HG03354 (cell line): ENCODE data around the gene CLEC5A.
"Not testable (repeated sequence)": the region's sequence is repeated elsewhere in the genome, so short reads cannot be mapped to it uniquely, and the experiment has no call there.

ENCODE experiments used
- ATAC-seq: cut with Tn5 transposase; IDR thresholded peaks from one replicate; pipeline ENCODE4 v1.9.1; 2021; ENCODE audit warnings: mild to moderate bottlenecking; ENCODE audit not compliant: unreplicated experiment, poor library complexity, severe bottlenecking

Gene CLEC5A

GRCh38 chr7:141949911-141950310, 3.1 kb upstream of the CLEC5A start:
- no peak for ATAC-seq

DNA sequence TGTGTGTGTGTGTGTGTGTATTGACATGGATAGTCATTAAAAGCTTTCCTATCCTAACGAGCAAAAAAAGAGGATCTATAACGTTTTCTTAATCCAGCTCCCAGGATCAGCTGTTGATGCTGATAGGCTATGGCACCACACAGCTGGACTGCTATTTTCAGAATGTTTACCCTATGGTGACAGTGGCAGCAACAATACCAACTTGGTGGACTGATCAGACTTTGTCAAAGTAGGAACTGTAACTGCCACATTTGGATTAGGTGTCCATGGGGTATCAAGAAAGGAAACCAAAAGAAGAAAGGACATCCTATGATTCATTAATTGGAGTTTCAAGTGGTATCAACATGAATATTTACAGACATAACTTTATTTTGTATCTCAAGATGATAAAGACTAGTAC, 2.7 kb upstream of the CLEC5A start:
- no peak for ATAC-seq

GRCh38 chr7:141949021-141949420, 2.2 kb upstream of the CLEC5A start:
- no peak for ATAC-seq

DNA sequence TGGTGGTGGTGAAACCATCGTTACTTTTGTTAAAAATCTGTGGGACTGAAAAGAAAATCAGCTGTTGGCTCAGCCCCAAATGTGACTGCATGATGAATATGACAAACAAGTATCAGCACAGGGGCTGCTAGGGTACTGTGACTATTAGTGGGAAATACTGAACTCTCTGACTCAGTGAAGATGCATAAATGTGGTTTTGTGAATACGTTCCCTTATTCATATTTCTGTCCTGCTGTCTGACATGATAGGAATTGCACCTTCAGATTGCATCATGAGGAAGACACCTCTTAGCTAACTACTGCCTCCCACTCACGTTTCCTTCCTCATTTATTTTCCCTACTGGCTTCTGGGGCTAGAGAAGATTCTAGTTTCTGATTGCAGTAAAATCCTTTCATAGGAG, 1.4 kb downstream of the CLEC5A start:
- ATAC-seq, result no peak

GRCh38 chr7:141944811-141945210, 2.0 kb downstream of the CLEC5A start:
- ATAC-seq, result no peak

- ATAC-seq, result no peak
Observed at GRCh38 chr7:141943846-141944245, 2.9 kb downstream of the CLEC5A start.

GRCh38 chr7:141941075-141941474, 5.7 kb downstream of the CLEC5A start:
- ATAC-seq, result no peak

DNA sequence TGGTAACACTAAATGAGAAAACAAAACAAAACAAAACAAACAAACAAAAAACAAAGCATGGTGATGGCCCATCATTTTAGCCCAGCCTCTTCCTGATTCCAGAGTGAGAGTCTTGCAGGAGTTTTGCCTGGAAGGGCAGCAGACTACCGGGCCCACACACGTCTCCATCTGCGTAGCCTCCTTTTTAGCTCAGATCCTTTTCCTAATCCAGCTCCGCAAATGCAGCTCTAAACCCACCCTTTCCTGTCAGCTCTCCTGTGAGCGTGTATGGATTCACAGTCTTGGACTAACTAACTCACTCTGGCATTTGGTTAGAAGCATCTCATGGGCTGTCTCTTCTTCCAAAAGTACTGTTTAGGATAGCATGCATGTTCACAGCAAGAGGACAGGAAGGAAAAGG, 16.6 kb downstream of the CLEC5A start:
- no peak for ATAC-seq

DNA sequence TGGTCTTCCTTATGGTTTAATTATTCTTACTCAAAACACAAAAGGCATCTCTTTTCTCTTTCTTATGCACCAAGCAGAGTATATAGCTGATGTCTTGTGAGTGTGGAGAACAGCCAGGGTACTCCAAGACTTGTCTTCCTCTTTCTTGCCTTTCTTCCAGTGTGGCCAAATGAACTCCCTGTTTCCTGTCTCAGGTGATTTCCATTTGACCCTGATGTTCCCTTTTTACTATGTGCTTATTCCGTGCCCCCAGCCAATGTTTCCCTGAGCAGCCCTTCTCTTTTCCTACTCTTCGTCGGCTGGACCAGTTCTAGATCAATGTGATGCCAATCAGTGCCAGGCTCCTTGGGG, 18.0 kb downstream of the CLEC5A start:
- no peak for ATAC-seq

DNA sequence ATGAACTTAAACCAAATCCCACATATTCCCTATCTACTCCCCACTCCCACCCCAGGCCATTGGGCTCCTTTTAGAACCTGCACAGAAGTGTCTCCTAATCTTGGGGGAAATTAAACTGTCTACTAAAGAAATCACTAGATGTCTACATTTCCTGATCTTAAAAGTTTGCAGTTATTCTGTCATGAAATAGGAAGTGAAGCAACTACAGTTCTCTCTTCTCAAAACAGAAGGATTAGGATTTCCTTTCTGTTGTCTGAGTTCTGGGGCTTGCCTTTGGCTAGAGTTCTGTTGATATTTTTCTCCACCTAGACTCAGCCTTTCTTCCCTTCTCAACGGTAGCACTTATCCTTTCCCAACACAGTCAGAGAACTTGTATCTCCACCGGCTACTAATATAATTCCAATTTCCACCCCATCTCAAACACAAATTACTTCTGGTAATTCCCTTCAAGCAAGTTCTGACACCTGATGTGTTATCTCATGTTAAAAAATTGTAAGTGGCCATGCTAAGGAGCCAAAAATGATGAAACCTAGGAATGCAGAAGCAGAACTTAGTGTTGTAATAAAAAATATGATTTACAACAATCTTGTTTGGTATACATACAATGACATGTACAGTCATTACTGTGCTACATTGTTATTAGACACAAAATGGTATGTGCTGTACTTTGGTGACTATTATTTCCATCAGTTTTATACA, 18.5 kb downstream of the CLEC5A start:
- ATAC-seq, result no peak

GRCh38 chr7:141920281-141920680, 26.5 kb downstream of the CLEC5A start:
- no peak for ATAC-seq

DNA sequence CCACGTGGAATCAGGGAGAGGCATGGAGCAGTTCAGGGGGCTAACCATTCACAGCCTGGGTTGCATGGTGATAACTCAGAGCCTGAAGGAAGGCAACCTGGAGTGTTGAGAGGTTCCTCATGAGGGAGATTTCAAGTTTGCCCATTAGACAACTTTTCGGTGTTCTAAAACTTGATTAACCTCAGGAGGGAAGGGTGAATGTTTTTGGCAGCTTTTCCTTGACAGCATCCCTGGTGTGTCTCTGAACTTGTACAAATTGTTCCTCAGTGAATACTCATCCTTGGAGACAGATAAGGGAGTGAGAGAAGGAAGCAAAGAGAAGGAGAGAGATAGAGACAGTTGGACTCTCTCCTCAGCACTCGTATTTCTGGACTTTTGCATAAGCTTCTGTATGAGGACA, 30.7 kb downstream of the CLEC5A start, which contains the start of gene OR9A4:
OR9A4 (plus strand) TSS at position 301 of the 400 bp plus-strand sequence. CDS start 2,477 bp downstream, outside the sequence.
- ATAC-seq, result no peak

GRCh38 chr7:141915565-141915964, 31.2 kb downstream of the CLEC5A start:
- ATAC-seq, result no peak

- ATAC-seq, result no peak
Observed at GRCh38 chr7:141911391-141911790, 35.4 kb downstream of the CLEC5A start.

- ATAC-seq, result no peak
Observed at GRCh38 chr7:141906285-141906684, 40.5 kb downstream of the CLEC5A start.

DNA sequence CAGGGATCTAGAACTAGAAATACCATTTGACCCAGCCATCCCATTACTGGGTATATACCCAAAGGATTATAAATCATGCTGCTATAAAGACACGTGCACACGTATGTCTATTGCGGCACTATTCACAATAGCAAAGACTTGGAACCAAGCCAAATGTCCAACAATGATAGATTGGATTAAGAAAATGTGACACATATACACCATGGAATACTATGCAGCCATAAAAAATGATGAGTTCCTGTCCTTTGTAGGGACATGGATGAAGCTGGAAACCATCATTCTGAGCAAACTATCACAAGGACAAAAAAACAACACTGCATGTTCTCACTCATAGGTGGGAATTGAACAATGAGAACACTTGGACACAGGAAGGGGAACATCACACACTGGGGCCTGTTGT, 47.4 kb downstream of the CLEC5A start:
- ATAC-seq, result not testable (repeated sequence)

- no peak for ATAC-seq
Observed at GRCh38 chr7:141891336-141891735, 55.4 kb downstream of the CLEC5A start.

- ATAC-seq, result no peak
Observed at GRCh38 chr7:141889321-141889720, 57.5 kb downstream of the CLEC5A start.

DNA sequence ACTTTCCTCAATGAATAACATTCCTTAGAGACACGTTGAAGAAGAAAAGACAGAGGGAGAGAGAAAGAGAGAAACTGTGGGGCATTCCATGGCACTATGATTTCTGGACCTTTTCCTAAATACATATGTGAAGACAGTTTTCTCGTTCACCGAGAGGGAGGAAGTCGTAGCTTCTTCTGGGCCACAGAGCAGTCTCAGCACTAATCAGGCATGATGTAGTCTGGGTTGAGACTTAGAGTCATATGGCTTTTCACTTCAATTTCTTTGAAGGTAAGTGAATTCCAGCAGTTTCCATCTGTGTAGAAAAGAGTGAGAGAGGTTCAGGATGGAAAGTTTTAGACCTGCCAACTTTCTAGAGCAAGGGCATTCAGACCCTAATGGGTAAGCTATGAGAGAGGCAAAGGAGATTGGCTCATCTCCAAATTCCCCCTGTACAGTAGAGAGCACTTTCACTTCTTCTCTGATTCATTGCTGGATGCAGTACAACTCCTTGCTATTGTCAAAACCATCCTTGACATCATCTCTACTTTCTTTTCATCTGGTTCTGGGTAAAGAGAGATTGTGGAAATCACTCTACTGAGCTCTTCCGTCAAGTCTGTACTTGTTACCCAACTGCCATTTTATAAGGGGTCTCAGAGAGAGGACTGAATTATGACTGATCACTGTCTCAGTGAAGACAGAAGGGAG, 62.1 kb downstream of the CLEC5A start:
- peak; percentile 85 for ATAC-seq

- no peak for ATAC-seq
Observed at GRCh38 chr7:141880960-141881359, 65.8 kb downstream of the CLEC5A start.

DNA sequence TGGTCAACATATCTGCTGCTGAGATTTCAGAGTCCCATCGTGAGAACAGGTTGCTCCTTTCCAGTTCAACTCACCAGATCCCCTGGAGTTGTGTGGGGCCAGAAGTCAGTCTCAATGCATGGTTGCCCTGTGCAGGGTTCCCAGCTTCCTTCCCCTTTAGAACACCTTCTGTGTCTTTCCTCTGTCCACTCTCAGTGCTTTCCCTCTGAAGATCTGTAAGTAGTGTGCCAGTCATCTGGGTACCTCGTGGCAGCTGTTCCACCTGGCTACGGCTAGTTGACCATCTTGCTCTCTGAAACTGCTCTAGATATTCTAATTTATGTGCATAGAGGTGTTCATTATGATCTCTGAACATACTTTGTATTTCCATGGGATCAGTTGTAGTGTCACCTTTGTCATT, 69.4 kb downstream of the CLEC5A start:
- ATAC-seq, result no peak
